HEK293 (cell line): ENCODE measurements around the gene CITED1.

ENCODE experiments used
- CTCF ChIA-PET: fragments of 350-600 bp; formaldehyde crosslinking; extraction: SDS; loops from one replicate; lab custom pipeline; 2021; ENCODE audit warnings: antibody characterized with exemption; lab: Yijun Ruan, JAX
- POLR2A ChIA-PET: fragments of 300-600 bp; formaldehyde crosslinking; extraction: SDS; loops from one replicate; lab custom pipeline; 2020; ENCODE audit warnings: antibody characterized with exemption, inconsistent platforms; lab: Yijun Ruan, JAX
- H3K27ac ChIP-seq: fragments of 200-500 bp; sonication (Bioruptor generic); 2 replicates; pipeline ENCODE4 v1.5.1; 2014; ENCODE audit warnings: low read depth, low read length, control low read depth, inconsistent platforms; ENCODE audit errors: extremely low read depth
- H3K36me3 ChIP-seq, 2 experiments: fragments of 200-500 bp in 1 of 2; sonication (Bioruptor generic) in 1 of 2; 1 replicate in 1 of 2; 2 replicates in 1 of 2; pipeline ENCODE4 v1.5.1; 2014 to 2017; ENCODE audit warnings: inconsistent platforms in 2 of 2, low read length in 2 of 2; ENCODE audit not compliant: control insufficient read depth in 2 of 2, insufficient read depth in 1 of 2
- H3K4me1 ChIP-seq: fragments of 200-500 bp; sonication (Bioruptor generic); 2 replicates; pipeline ENCODE4 v1.5.1; 2014; ENCODE audit warnings: mild to moderate bottlenecking, low read length, inconsistent platforms; ENCODE audit not compliant: control insufficient read depth, insufficient read depth
- H3K4me3 ChIP-seq: 2 replicates; pipeline ENCODE4 v1.5.1; 2011; ENCODE audit warnings: low read depth, mild to moderate bottlenecking, control low read depth, low read length, moderate library complexity
- H3K9me3 ChIP-seq: fragments of 200-500 bp; sonication (Bioruptor generic); 2 replicates; pipeline ENCODE4 v1.5.1; 2014; ENCODE audit warnings: low read depth, low read length, inconsistent platforms; ENCODE audit not compliant: control insufficient read depth, insufficient read depth
- ATF2 ChIP-seq: fragments of 450-650 bp; formaldehyde crosslinking; IDR thresholded peaks from 2 replicates; pipeline ENCODE4 v1.5.1; 2016; ENCODE audit warnings: missing biosample characterization, missing genetic modification characterization, low read depth
- GFI1B ChIP-seq: fragments of 450-650 bp; formaldehyde crosslinking; IDR thresholded peaks from 2 replicates; pipeline ENCODE4 v1.5.1; 2016; ENCODE audit warnings: missing biosample characterization, missing genetic modification characterization
- GLIS2 ChIP-seq: fragments of 450-650 bp; formaldehyde crosslinking; IDR thresholded peaks from 2 replicates; pipeline ENCODE4 v1.5.1; 2016; ENCODE audit warnings: missing biosample characterization, missing genetic modification characterization
- HOXC10 ChIP-seq: sonication (generic); formaldehyde crosslinking; IDR thresholded peaks from 2 replicates; pipeline ENCODE4 v1.8.1; 2023; ENCODE audit warnings: mild to moderate bottlenecking, missing genetic modification reagents
- INSM2 ChIP-seq: fragments of 450-650 bp; formaldehyde crosslinking; IDR thresholded peaks from 2 replicates; pipeline ENCODE4 v1.5.1; 2016; ENCODE audit warnings: missing biosample characterization, missing genetic modification characterization
- PRDM4 ChIP-seq: fragments of 450-650 bp; formaldehyde crosslinking; IDR thresholded peaks from 2 replicates; pipeline ENCODE4 v1.5.1; 2017; ENCODE audit warnings: missing biosample characterization, missing genetic modification characterization
- REPIN1 ChIP-seq: fragments of 450-650 bp; formaldehyde crosslinking; IDR thresholded peaks from 2 replicates; pipeline ENCODE4 v1.5.1; 2017; ENCODE audit warnings: missing biosample characterization, missing genetic modification characterization, low read depth
- SCRT2 ChIP-seq: fragments of 450-650 bp; formaldehyde crosslinking; IDR thresholded peaks from 2 replicates; pipeline ENCODE4 v1.5.1; 2016; ENCODE audit warnings: missing biosample characterization, missing genetic modification characterization
- SP2 ChIP-seq: fragments of 450-650 bp; formaldehyde crosslinking; IDR thresholded peaks from 2 replicates; pipeline ENCODE4 v1.5.1; 2016; ENCODE audit warnings: missing biosample characterization, missing genetic modification characterization
- ZBTB8A ChIP-seq: fragments of 450-650 bp; formaldehyde crosslinking; IDR thresholded peaks from 2 replicates; pipeline ENCODE4 v1.5.1; 2016; ENCODE audit warnings: missing biosample characterization, missing genetic modification characterization
- ZFP3 ChIP-seq: fragments of 450-650 bp; formaldehyde crosslinking; IDR thresholded peaks from 2 replicates; pipeline ENCODE4 v1.5.1; 2016; ENCODE audit warnings: low read depth, missing biosample characterization, missing genetic modification characterization
- ZIC2 ChIP-seq: fragments of 450-650 bp; formaldehyde crosslinking; IDR thresholded peaks from 2 replicates; pipeline ENCODE4 v1.5.1; 2016; ENCODE audit warnings: missing biosample characterization, missing genetic modification characterization
- ZNF114 ChIP-seq: fragments of 450-650 bp; formaldehyde crosslinking; IDR thresholded peaks from 2 replicates; pipeline ENCODE4 v1.5.0; 2017; ENCODE audit warnings: missing biosample characterization, missing genetic modification characterization
- ZNF266 ChIP-seq: fragments of 450-650 bp; formaldehyde crosslinking; IDR thresholded peaks from 2 replicates; pipeline ENCODE4 v1.5.1; 2016; ENCODE audit warnings: missing biosample characterization, missing genetic modification characterization, low read depth
- ZNF341 ChIP-seq: fragments of 450-650 bp; formaldehyde crosslinking; IDR thresholded peaks from 2 replicates; pipeline ENCODE4; 2016; ENCODE audit warnings: low read depth, missing biosample characterization, missing genetic modification characterization
- ZNF514 ChIP-seq: fragments of 450-650 bp; formaldehyde crosslinking; IDR thresholded peaks from 2 replicates; pipeline ENCODE4 v1.5.1; 2016; ENCODE audit warnings: missing biosample characterization, missing genetic modification characterization
- ZNF558 ChIP-seq: fragments of 450-650 bp; formaldehyde crosslinking; IDR thresholded peaks from 2 replicates; pipeline ENCODE4 v1.5.1; 2016; ENCODE audit warnings: missing biosample characterization, missing genetic modification characterization
- ZNF560 ChIP-seq: fragments of 450-650 bp; formaldehyde crosslinking; IDR thresholded peaks from 2 replicates; pipeline ENCODE4 v1.5.1; 2017; ENCODE audit warnings: missing biosample characterization, missing genetic modification characterization, borderline replicate concordance
- ZNF585B ChIP-seq: fragments of 450-650 bp; formaldehyde crosslinking; IDR thresholded peaks from 2 replicates; pipeline ENCODE4 v1.5.1; 2016; ENCODE audit warnings: missing biosample characterization, missing genetic modification characterization
- ZNF596 ChIP-seq: fragments of 450-650 bp; IDR thresholded peaks from 2 replicates; pipeline ENCODE4 v1.5.0; 2018; ENCODE audit warnings: missing biosample characterization, mild to moderate bottlenecking, missing genetic modification characterization, moderate library complexity
- ZNF701 ChIP-seq: fragments of 450-650 bp; formaldehyde crosslinking; IDR thresholded peaks from 2 replicates; pipeline ENCODE4 v1.5.1; 2016; ENCODE audit warnings: missing biosample characterization, missing genetic modification characterization
- ZNF707 ChIP-seq: fragments of 450-650 bp; formaldehyde crosslinking; IDR thresholded peaks from 2 replicates; pipeline ENCODE4 v1.5.1; 2016; ENCODE audit warnings: missing biosample characterization, missing genetic modification characterization
- ZNF777 ChIP-seq: fragments of 450-650 bp; formaldehyde crosslinking; IDR thresholded peaks from 2 replicates; pipeline ENCODE4 v1.5.1; 2017; ENCODE audit warnings: missing biosample characterization, missing genetic modification characterization, borderline replicate concordance
- ZNF837 ChIP-seq: fragments of 450-650 bp; formaldehyde crosslinking; IDR thresholded peaks from 2 replicates; pipeline ENCODE4 v1.5.1; 2016; ENCODE audit warnings: missing biosample characterization, missing genetic modification characterization
- ZXDB ChIP-seq: fragments of 450-650 bp; formaldehyde crosslinking; IDR thresholded peaks from 2 replicates; pipeline ENCODE4 v1.5.1; 2016; ENCODE audit warnings: missing biosample characterization, missing genetic modification characterization

The CITED1 gene

GRCh38 chrX:72348247-72348979 lies 42.7 kb upstream of the CITED1 start (continued):
- TF ChIP-seq ZNF707 (tag by site-specific recombination), result no peak
- no peak for TF ChIP-seq INSM2
- TF ChIP-seq HOXC10 (CRISPR knock-in tag), result no peak
- no peak for TF ChIP-seq ZNF585B (tag by site-specific recombination)
- TF ChIP-seq, all 188 proteins: peak for 0

- ChIA-PET CTCF (no interaction called here), POLR2A (interaction anchor here (1.2 kb wide), 1 partner anchor 70 kb away, joined by 6 read pairs; the partner anchor contains the start of gene RPS4X)
- no peaks in the 10 kb centered on the region for H3K9me3 ChIP-seq
- peaks cover 0 to 5% of the 10 kb centered on the region in 2 experiments; a peak in 2 of 3 replicates for H3K36me3 ChIP-seq
- H3K4me3 ChIP-seq, result no peak overlapping the region
- no peaks in the 10 kb centered on the region; the same call in 1 of the 2 replicates for H3K4me1 ChIP-seq
- no peak overlapping the region for H3K27ac ChIP-seq
- TF ChIP-seq ZNF560 (tag by site-specific recombination) (no peak), ZBTB8A (tag by site-specific recombination) (no peak), ZFP3 (tag by site-specific recombination) (no peak), REPIN1 (tag by site-specific recombination) (no peak), PRDM4 (tag by site-specific recombination) (no peak), GFI1B (no peak), ZXDB (no peak), ZNF341 (tag by site-specific recombination) (no peak), ATF2 (tag by site-specific recombination) (no peak)
Measured at GRCh38 chrX:72347366-72347765, 41.7 kb upstream of the CITED1 start.

- no peak overlapping the region for H3K4me3 ChIP-seq
- H3K36me3 ChIP-seq, result peaks cover 0 to 5% of the 10 kb centered on the region in 2 experiments; a peak in 2 of 3 replicates
- ChIA-PET CTCF (interaction anchor here (0.6 kb wide), 1 partner anchor 11 kb away, joined by 3 read pairs; no protein-coding TSS in a partner anchor), POLR2A (no interaction called here)
- TF ChIP-seq ZNF558 (tag by site-specific recombination) (no peak), ZNF596 (tag by site-specific recombination) (no peak), GLIS2 (tag by site-specific recombination) (no peak), ZNF777 (tag by site-specific recombination) (no peak), ZNF114 (tag by site-specific recombination) (no peak), ZNF266 (no peak), ZNF701 (no peak), ZIC2 (tag by site-specific recombination) (no peak), ZNF514 (tag by site-specific recombination) (no peak), SP2 (no peak), ZNF837 (tag by site-specific recombination) (no peak), SCRT2 (tag by site-specific recombination) (no peak)
- H3K9me3 ChIP-seq, result no peaks in the 10 kb centered on the region
- no peaks in the 10 kb centered on the region; the same call in 1 of the 2 replicates for H3K4me1 ChIP-seq
- H3K27ac ChIP-seq, result no peak overlapping the region
Measured at GRCh38 chrX:72346302-72346949, 40.7 kb upstream of the CITED1 start.
